Measurements from ENCODE around the gene PACSIN1.

GRCh38 chr6:34474754-34475153, 8.9 kb downstream of the PACSIN1 start:
- no peak for TF ChIP-seq EZH2 (IDR thresholded peaks at IDR 0.05; ENCODE audit: borderline replicate concordance, low read depth, low read length, poor library complexity, severe bottlenecking)
- no peak for TF ChIP-seq CTCF (conservative IDR thresholded peaks at IDR 0.05; ENCODE audit: low read depth, low read length)
